HAP-1 (cell line): Measurements from ENCODE around the gene MRFAP1L1.

Source experiments
- DNase-seq, 2 experiments: peaks; one replicate each; pipeline ENCODE4 v3.0.0-alpha.2; 2016 to 2020; ENCODE audit warnings: low spot score in 2 of 2
- H3K27me3 ChIP-seq: fragments of 250-450 bp; sonication (Bioruptor Pico); 2 replicates; pipeline ENCODE4 v1.5.1; 2020; ENCODE audit warnings: low read depth, mild to moderate bottlenecking, moderate library complexity
- H3K36me3 ChIP-seq: fragments of 250-450 bp; sonication (Bioruptor Pico); replicated peaks from 2 replicates; pipeline ENCODE4 v1.5.1; 2020; ENCODE audit warnings: mild to moderate bottlenecking
- H3K4me1 ChIP-seq: fragments of 250-450 bp; sonication (Bioruptor Pico); 2 replicates; pipeline ENCODE4 v1.5.1; 2020; ENCODE audit warnings: mild to moderate bottlenecking
- H3K4me3 ChIP-seq: fragments of 250-450 bp; sonication (Bioruptor Pico); 2 replicates; pipeline ENCODE4 v1.5.1; 2020; ENCODE audit warnings: mild to moderate bottlenecking, moderate library complexity
- H3K9me3 ChIP-seq: fragments of 250-450 bp; sonication (Bioruptor Pico); 2 replicates; pipeline ENCODE4 v1.5.1; 2020; ENCODE audit warnings: mild to moderate bottlenecking, moderate library complexity
- in situ Hi-C: fragments of 300-500 bp; cut with MboI; formaldehyde crosslinking; loops from 3 replicates; pipeline ENCODE4 v1.14.3; 2020; ENCODE audit warnings: low sequenced_read_pairs, inconsistent platforms, mixed read lengths

The MRFAP1L1 gene

DNA sequence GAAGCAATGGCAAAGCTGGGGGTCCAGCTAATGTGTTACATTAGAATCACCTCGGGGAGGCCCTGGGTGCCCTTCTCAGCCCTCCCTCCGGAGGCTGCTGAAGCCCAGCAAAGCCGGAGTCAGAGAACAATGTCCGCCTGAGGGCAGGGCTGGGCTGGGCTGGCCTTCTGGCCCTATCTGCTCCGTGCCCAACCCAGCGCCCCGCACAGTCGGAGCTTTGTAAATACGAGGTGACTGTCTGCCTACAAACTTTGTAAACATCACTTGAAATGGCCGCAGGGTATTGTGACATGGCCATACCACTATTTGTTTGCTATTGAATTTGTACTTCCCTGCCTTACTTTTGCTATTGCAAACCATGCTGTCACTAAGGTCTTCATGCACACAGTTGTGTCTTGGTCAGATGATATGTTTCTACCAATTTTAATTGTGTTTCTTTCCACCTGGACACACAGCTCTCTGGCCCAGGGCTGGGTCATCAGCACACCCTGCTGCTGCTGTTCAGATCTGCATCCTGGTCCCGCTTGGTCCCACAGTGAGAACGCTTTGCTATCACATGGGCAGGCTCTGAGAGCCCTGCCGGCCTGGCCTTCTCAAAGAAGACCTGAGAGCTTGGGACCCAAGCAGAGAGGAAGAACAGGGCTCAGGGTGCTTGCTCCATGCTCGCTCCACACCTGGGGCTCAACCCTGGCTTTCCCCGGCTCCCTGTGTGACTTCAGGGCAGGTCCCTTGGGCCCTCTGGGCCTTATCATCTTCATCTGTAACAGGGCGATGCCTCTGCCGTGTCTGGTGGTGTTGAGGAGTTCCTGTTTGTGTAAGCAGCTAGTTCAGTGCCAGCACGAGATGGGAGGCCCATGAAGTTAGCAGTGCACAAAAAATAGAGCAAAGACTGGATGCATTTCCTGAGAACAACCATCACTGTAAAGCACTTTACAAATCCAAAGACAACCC is 13.7 kb downstream of the MRFAP1L1 start:
- no peaks in the 10 kb centered on the region for H3K27me3 ChIP-seq
- DNase-seq, result no peak
- H3K9me3 ChIP-seq, result no peaks in the 10 kb centered on the region
- no peak overlapping the region for H3K4me3 ChIP-seq
- in situ Hi-C loops, result no loop called here
- no peaks in the 10 kb centered on the region for H3K36me3 ChIP-seq
- no peaks in the 10 kb centered on the region for H3K4me1 ChIP-seq

DNA sequence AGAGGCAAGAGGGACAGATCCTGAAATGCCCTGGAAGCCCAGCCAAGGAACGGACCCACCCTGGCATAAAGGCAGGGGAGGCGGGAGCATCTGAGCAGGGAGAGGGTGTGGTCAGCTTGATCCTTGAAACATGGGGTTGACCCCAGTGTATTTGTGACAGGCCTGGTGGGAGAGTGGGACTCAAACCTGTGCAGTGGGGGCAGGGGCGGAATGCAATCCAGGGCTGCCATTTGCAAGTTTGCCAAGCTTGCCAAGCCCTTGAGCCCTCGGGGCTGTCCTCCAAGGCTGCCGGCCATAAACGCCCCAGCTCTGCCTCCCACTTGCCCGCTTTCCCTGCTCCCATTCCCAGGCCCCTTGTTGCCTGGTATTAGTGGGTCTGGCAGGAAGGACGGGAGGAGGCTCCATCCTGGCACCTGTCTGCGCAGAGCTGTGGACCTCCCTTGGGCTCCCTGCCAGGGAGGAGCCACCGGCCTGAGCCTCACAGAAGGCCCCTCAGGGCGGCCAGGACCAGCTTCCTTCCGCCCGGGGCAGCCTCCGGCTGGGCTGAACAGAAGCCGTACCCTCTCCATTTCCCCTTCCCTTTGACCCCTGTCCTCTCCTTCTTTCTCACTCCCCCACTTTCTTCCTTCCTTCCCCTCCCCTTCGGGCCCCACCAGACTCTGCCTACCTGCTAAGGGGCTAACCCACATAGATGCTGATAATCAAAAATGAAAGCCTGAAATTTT is 15.3 kb downstream of the MRFAP1L1 start:
- in situ Hi-C loops, result no loop called here
- H3K4me1 ChIP-seq, result no peaks in the 10 kb centered on the region
- DNase-seq, result no peak
- no peaks in the 10 kb centered on the region for H3K27me3 ChIP-seq
- H3K4me3 ChIP-seq, result no peak overlapping the region
- H3K9me3 ChIP-seq, result no peaks in the 10 kb centered on the region
- no peaks in the 10 kb centered on the region for H3K36me3 ChIP-seq

DNA sequence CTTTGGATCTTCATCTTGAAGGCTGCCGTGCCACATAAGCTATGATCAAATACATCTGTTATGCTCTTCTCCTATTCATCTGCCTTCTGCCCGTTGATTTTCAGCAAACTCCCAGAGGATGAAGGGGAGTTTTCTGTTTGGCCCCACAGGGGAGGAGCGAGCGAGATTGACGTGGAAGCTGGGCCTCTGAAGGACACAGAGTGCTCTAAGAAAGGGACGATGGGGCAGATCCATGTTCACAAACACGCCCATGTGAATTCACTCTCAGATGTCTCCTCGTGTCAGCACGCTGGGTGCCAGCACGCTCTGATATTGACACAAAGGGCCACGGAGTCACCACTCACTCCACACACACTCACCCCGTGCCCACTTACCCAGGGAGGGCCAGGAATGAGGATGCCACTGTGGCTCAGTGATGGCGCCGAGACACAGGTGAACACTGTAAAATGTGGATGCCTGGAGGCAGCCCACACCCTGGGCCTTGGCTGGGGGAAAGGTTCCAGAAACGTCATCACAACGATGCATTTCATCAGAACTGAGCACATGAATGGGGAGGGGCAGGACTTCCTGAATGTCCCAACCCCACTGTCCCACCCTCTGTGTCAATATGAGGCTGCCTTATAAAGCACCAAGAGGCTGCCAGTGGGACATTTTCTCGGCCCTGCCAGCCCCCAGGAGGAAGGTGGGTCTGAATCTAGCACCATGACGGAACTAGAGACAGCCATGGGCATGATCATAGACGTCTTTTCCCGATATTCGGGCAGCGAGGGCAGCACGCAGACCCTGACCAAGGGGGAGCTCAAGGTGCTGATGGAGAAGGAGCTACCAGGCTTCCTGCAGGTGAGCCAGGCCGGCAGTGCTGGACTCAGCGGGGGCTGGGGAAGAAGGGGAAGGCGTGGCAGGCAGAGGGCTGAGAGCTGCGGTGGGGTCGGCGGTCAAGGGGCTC is 16.2 kb downstream of the MRFAP1L1 start, which contains the start of gene S100P:
TSS of gene S100P (plus strand) at position 648 of the 946 bp plus-strand sequence. CDS start at position 703, 55 bp downstream.
- no peaks in the 10 kb centered on the region for H3K27me3 ChIP-seq
- H3K4me1 ChIP-seq, result no peaks in the 10 kb centered on the region
- no peaks in the 10 kb centered on the region for H3K36me3 ChIP-seq
- H3K4me3 ChIP-seq, result no peak within 1 kb of the TSS
- in situ Hi-C loops, result no loop called here
- DNase-seq, result no peak
- H3K9me3 ChIP-seq, result no peaks in the 10 kb centered on the region

DNA sequence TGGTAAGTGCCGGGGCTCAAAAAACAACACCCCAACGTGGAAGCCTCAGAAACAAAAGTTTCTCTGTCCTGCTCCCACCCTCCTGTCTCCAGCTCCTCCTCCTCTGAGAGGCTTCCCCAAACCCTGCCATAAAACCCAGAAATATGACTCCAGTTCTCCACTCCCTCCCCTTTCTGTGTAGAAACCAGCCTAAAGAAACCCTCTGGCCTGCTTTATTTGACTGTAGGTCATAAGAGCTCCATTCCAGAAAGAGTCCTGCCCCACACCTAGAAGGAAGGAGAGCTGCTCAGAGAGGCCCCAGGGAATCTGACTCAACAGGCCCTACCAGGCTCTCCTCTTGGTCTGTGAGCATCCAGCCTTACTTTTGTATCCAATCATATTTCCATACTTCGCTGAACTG is 16.9 kb downstream of the MRFAP1L1 start:
- Histone ChIP-seq H3K36me3 (no peaks in the 10 kb centered on the region), H3K9me3 (no peaks in the 10 kb centered on the region; the same call in 1 of the 2 replicates), H3K4me1 (no peaks in the 10 kb centered on the region), H3K27me3 (no peaks in the 10 kb centered on the region), H3K4me3 (no peak overlapping the region)
- DNase-seq, result no peak
- in situ Hi-C loops, result no loop called here

DNA sequence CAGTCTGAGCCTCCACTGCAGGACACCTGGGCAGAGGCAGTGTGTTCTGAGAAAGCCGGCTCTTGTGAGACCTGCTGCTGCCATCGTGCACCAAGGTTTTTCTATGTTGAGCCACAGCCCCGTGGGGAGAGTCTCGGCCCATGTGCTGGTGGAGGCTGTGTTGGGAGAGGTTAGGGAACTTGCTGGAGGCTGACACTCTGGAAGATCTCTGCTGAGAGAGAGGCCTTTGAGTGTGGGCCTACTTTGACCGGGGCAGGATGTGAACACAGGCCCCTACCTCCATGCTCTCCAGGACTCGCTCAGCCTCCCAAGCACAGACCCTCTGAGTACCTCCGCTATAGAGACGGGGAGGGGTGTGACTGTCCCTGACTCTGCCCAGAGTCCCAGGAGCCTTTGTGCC is 17.3 kb downstream of the MRFAP1L1 start:
- no peaks in the 10 kb centered on the region for H3K4me1 ChIP-seq
- in situ Hi-C loops, result no loop called here

DNA sequence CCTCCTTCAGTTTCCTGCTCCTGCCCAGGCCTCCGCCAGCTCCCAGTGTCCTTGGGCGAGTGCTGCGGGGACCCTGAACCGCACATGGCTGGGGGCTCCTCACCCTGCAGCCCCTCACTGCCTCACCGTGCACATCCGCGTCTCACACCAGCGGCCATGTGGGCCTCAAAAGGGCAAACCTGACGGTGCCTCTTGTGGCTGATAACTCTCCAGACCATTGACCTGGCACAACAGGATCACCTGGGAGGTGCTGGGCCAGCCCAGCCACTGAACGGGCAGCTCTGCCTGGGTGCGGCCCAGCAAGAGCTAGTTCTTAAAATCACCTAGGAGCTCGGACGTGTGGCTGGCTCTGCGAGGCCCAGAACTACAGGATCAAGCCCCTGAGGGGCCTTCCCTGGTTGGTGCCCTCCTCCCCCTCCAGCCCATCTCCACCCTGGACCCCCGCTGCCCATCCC is 20.1 kb downstream of the MRFAP1L1 start:
- Histone ChIP-seq H3K9me3 (peaks cover 3% of the 10 kb centered on the region; the same call in 1 of the 2 replicates), H3K4me1 (no peaks in the 10 kb centered on the region), H3K36me3 (no peaks in the 10 kb centered on the region), H3K27me3 (no peaks in the 10 kb centered on the region), H3K4me3 (no peak overlapping the region)
- no peak for DNase-seq
- in situ Hi-C loops, result no loop called here

More for the DNA sequence above, 17.3 kb downstream of the MRFAP1L1 start:
- H3K36me3 ChIP-seq, result no peaks in the 10 kb centered on the region
- H3K4me3 ChIP-seq, result no peak overlapping the region
- DNase-seq, result no peak
- peaks cover under 1% of the 10 kb centered on the region; the same call in 1 of the 2 replicates for H3K9me3 ChIP-seq
- no peaks in the 10 kb centered on the region for H3K27me3 ChIP-seq

DNA sequence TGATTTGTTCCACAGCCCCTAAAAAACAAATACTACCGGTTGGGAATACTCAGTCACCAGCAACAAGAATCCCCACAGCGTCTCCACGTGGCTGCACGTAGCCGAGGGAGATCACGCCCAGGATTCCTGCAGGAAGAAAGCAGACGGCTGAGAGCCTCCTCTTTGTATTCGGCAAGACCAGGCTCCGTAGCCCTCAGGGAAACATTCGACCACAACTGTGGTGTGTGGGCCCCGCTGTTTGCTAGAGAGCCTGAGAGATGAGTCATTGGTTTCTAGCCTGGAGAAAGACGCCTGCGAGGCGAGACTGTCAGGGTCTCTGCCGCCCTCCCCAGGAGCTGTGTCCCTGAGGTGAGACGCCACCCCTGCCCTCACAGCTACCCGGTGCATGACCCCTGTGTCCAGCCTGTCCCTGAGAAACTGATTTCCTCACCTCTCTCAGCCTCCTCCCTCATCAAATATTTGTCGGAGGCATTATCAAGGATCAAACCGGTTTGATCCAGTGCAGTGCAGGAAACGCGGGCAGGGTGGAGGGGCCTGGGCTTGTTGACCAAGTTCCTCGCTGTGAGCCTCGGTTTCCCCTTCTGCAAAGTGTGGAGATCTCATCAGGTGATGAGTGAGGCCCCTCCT is 20.7 kb downstream of the MRFAP1L1 start:
- Histone ChIP-seq H3K9me3 (peaks cover 3% of the 10 kb centered on the region; the same call in 1 of the 2 replicates), H3K4me1 (no peaks in the 10 kb centered on the region), H3K4me3 (no peak overlapping the region), H3K27me3 (no peaks in the 10 kb centered on the region), H3K36me3 (no peaks in the 10 kb centered on the region)
- DNase-seq, result peak in 1 of 2 experiments; percentile 41
- in situ Hi-C loops, result no loop called here

DNA sequence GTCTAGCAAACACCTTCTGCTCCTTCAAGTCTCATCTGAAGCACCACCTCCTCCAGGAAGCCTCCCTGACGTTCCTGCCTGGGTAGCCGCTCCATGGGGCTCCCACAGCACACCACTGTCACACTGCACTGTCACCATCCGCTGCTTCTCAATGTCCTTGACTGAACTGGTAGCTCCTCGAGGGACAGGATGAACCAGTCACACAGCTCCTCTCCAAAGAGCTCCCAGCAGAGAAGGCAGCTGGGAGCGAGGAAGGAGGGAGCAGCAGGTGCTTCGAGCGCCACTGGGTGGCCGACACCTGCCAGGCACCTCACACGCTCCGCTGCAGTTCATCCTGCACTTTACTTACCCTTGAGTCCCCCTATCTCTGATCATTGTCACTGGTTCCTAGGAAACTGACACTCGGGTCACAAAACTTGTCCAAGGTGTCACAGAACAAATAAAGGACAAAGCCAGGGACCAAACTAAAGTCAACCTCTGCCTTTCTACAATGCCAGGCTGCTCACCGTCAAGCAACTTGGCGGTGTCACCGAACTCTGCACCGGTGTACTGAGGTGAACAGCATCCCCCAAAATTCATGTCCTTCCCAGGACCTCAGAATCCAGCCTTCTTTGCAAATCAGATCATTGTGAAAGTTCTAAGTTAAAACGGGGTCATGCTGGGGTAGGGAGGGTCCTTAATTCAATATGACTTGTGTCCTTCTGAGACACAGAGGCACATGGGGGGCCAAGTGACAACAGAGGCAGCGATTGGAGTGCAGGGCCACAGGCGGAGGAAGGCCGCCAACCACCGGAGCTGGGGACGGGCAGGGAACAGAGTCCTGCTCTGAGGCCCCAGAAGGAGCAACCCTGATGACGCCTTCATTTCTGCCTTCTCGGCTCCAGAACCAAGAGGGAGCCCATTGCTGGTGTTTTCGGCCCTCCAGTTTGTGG is 21.5 kb downstream of the MRFAP1L1 start:
- Histone ChIP-seq H3K4me1 (no peaks in the 10 kb centered on the region), H3K9me3 (peaks cover 3% of the 10 kb centered on the region; the same call in 1 of the 2 replicates), H3K36me3 (no peaks in the 10 kb centered on the region), H3K4me3 (no peak overlapping the region), H3K27me3 (no peaks in the 10 kb centered on the region)
- in situ Hi-C loops, result no loop called here
- no peak for DNase-seq

DNA sequence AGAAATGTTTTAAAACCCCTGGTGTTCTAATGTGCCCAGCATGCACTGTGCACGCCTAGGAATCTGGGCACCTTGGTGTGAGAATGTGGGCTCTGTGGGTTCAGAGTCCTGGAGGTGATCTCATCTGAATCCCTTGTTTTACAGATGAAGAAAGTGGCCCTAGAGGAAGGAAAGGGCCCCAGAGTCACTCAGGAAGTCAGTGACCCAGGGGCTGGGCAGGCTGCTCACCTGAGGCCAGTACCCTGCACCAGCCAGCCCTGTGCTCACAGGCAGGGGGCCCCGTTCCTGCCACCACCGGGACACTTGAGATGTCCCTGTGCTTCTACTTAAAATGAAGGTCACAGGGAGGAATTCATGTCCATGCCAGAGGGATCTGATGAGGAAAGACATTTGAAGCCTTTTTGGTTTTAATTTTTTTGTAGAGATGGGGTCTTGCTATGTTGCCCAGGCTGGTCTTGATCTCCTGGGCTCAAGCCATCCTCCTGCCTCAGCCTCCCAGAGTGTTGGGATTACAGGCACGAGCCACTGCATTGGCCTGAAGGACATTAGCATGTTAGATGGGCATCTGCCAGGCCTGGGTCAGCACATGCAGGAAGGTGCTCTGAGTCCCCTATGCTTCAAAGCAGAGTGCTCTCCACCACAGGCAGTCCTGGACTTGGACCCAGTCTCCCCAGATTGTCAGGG is 23.4 kb downstream of the MRFAP1L1 start:
- no peaks in the 10 kb centered on the region for H3K27me3 ChIP-seq
- no peak overlapping the region for H3K4me3 ChIP-seq
- DNase-seq, result no peak
- H3K4me1 ChIP-seq, result no peaks in the 10 kb centered on the region
- in situ Hi-C loops, result no loop called here
- H3K9me3 ChIP-seq, result peaks cover 3% of the 10 kb centered on the region; the same call in 1 of the 2 replicates
- no peaks in the 10 kb centered on the region for H3K36me3 ChIP-seq

DNA sequence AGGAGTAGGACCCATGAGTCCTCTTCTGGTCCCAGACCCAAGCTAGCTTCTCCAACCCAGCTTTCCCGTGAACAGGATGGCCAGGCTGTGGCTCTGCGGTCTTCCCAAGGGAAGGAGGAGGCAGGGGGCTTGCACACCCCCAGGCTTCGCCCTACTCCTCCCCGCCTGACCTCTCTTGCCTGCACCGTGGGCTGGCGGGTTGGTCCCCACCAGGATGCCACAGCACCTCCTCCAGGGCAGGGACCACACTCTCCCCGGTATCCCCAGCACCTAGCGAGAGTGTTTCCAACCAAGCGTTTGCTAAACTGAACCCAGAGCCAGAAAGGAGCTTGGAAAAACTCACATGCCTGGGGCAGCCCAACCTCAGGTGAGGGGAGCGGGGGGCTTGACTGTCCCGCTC is 25.0 kb downstream of the MRFAP1L1 start:
- no peak for DNase-seq
- no peak overlapping the region for H3K4me3 ChIP-seq
- no peaks in the 10 kb centered on the region for H3K27me3 ChIP-seq
- in situ Hi-C loops, result no loop called here
- H3K4me1 ChIP-seq, result no peaks in the 10 kb centered on the region
- peaks cover 3% of the 10 kb centered on the region; the same call in 1 of the 2 replicates for H3K9me3 ChIP-seq
- no peaks in the 10 kb centered on the region for H3K36me3 ChIP-seq

DNA sequence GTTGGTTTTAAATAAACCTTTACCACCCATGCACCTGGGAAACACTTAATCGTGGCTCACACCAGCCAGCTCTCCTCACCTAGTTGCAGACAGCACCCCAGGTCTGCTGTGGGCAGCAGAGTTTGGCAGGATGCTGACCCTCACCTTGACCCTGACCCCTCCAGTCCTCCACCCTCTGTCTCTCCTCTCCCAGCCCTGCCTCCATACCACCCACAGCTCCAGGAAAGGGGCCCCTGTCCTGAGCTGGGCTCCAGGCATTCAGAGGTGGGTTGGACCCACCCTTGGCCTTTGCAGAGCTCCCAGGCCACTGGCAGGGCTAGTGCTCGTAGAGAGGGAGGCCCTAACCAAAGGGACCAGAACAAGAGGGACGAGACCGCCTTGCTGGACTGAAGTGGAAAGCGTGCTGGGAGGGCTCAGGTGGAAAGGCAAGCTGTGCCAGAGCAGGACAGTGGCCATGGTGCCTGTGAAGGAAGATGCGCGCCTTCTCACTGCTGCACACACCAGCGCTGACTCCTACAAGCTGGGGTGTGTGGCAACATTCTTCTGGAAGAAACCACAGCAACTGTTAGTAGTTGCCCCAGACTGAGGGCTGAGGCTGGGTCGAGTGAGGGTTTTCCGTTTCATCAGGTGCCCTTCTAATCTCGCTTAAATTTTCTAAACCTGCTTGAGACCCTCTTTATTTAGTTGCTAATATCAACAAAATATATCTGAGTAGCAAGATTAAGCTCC is 26.6 kb downstream of the MRFAP1L1 start:
- DNase-seq, result no peak
- in situ Hi-C loops, result no loop called here
- Histone ChIP-seq H3K36me3 (no peaks in the 10 kb centered on the region), H3K4me1 (no peaks in the 10 kb centered on the region), H3K9me3 (peaks cover 3% of the 10 kb centered on the region; the same call in 1 of the 2 replicates), H3K4me3 (no peak overlapping the region), H3K27me3 (no peaks in the 10 kb centered on the region)
